Measurements from ENCODE around the gene CUBN.
A peak's percentile ranks its signal among the peaks of the same experiment; 100 is the strongest.
"Not testable (repeated sequence)": the region's sequence is repeated elsewhere in the genome, so short reads cannot be mapped to it uniquely, and the experiment has no call there.

Gene CUBN

GRCh38 chr10:16853809-16854208 lies 275.8 kb downstream of the CUBN start:
- no peak for DNase-seq

DNA sequence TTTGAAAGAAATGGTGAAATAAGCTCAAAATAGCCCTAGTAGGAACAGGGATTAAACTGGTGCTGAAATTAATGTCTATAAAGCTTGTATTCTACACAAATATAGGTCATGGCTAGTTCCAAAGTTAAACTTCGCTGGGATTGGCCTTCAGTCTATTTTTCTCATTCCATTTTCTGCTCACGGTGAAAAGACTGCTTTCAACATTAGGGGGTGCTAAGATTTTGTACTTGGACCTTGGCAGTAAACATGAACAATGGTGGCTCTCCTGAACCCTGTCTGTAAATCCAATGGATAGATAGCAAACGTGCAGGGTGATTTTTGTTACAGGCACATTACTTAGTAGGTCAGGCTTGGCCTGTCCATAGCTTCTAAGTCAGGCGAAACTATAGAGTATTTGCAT lies 276.4 kb downstream of the CUBN start:
- no peak for DNase-seq

GRCh38 chr10:16852624-16853023 lies 277.0 kb downstream of the CUBN start:
- DNase-seq = no peak

DNA sequence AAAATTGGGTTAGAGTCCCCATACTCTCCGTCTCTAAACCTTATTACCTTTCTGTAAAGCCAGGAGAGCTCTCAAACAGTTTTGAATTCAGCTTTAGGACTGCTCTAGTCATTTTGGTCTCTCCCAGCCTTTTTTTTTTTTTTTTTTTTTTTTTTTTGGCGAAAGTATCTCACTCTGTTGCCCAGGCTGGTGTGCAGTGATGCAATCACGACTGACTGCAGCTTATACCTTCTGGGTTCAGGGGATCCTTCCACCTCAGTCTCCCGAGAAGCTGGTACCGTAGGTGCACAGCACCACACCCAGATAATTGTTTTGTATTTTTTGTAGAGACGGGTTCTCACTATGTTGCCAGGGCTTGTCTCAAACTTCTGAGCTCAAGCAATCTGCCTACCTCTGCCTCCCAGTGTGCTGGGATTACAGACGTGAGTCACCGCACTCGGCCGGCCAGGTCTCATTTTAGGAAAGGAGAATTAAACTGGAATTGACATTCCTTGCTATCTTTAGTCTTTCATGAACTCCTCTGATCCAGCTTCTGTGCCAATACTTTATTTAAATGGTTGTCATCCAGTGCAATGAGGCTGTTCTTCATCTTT lies 281.0 kb downstream of the CUBN start:
- DNase-seq = no peak

GRCh38 chr10:16847644-16848043 lies 282.0 kb downstream of the CUBN start:
- DNase-seq = no peak

DNA sequence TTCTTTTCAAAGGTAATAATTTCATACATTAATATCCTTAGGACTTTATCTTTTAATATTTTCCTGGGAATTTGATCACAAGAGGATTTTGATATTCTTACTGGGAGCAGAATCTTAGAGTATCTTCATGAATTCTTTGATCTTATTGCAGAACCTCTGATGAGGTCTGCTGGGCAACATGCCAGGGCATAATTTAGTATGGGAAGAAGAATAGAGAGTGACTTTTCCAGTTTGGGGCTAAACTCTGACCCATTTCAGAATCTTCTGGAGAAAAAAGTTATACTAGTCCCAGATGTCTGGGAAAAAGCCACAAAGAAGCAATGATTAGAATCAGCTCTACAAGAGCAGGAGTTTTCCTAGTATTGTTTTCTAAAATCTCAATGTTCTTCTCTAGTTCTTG lies 284.4 kb downstream of the CUBN start:
- DNase-seq = no peak

DNA sequence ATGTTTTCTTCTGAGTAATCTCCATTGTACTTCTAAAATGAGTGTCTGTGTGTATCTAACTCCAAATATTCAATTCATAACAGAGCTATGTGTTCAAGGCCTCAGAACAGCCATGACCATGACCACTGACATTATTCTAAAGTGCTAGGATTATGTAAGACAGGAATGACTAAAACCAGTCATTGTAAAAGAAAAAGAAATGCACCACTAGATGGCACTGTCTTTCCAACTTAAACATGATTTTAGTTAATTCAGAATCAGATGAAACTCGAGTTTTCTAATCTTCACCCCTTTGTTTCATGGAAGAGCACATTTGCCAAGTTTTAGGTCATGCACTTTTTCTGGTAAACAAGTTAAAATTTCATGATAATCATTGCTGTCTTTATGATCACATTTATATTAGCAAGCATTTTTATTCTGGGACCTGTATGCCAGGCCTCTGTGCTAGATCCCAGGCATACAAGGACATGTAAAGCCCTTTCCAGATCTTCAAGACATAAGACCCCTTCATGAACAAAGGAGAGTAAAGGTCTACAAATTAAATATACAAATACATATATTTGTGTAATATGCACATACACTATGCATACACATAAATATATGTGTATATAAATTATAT lies 286.2 kb downstream of the CUBN start:
- peak; percentile 41 for DNase-seq

GRCh38 chr10:16835228-16835627 lies 294.4 kb downstream of the CUBN start:
- DNase-seq = no peak

GRCh38 chr10:16832351-16833080 lies 297.1 kb downstream of the CUBN start:
- DNase-seq = no peak

DNA sequence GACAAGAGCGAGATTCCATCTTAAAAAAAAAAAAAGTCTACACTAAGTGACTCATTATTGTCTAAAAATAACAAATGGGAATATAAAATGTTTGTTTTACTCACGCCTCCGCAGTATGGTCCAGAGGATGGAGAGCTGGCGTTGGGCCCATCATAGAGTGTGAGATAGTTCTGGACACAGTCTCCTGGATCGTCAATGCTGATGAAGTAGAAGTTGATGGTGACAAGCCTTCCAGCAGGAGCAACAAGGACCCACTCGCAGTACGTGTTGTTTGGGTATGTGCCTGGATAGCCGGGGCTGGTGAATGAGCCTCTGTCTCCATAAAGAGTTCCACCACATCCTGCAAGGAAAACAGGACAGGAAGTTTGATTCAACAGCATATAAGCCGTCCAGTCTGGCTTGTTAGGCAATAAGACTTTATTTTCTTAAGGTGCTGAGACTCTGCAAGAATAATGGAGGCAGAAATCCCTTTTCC lies 300.9 kb downstream of the CUBN start:
- DNase-seq = no peak

- peak; percentile 67 for DNase-seq
Measured at GRCh38 chr10:16828114-16828568, 301.5 kb downstream of the CUBN start.

DNA sequence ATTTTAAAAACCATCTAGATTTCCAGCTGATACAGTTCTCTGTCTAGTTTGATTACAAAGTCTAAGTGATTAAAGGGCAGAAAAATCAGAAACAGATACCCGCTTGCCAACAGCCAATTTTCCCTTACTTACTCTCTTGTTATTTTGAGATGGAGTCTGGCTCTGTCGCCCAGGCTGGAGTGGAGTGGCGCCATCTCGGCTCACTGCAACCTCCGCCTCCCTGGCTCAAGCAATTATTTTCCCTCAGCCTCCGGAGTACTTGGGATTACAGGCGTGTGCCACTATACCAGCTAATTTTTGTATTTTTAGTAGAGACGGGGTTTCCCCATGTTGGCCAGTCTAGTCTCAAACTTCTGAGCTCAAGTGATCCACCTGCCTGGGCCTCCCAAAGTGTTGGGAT lies 302.1 kb downstream of the CUBN start:
- DNase-seq = not testable (repeated sequence)

DNA sequence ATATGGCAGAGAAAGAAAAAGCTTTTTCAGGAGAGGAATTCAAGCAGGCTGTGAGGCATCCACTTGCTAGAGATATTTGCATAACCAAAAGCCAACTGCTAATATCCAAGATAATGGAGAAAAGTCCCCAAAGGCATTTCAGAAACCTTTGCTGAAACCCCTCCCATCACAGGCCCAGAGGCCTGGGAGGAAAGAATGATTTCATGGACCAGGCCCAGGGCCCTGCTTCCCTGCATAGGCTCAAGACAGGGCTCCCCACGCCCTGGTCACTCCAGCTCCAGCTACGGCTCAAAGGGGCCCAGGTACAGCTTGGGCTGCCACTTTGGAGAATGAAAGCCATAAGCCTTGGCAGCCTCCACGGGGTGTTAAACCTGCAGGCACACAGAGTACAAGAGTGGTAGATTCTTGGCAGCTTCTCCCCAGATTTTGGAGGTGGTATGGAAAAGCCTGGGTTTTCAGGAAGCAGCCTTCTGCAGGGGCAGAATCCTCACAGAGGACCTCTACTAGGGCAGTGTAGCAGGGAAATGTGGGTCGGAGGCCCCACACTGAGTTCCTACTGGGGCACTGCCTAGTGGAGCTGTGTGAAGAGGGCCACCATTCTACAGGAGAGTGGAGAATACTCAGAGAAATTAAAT lies 306.8 kb downstream of the CUBN start:
- DNase-seq = no peak

DNA sequence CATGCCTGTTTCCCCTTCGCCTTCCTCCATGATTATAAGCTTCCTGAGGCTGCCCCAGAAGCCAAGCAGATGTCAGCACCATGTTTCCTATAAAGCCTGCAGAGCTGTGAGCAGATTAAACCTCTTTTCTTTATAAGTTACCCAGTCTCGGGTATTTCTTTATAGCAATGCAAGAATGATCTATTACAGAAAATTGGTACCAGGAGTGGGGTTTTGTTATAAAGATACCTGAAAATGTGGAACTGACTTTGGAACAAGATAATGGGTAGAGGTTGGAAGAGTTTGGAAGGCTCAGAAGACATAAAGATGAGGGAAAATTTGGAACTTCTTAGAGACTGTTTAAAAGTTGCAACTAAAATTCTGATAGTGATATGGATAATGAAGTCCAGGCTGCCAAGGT lies 307.6 kb downstream of the CUBN start:
- DNase-seq = no peak

DNA sequence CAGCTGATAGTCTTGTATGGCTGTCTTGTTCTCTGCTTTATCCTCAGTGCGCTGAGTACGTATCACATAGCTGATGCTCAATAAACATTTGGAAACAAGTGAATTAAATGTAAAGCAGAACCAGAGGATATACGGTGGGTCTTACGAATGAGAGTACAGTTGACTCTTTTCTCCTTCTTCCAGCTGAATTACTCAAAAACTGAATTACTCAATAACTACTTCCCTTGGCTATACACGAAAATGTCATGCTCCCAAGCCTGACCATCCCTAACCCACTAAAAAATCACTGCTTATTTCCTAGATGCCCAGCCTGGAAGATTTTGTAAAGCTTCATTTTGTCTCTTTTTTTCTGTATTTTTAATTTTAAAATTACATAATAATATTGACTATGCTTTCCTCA lies 309.2 kb downstream of the CUBN start:
- DNase-seq = no peak

GRCh38 chr10:16820018-16820417 lies 309.6 kb downstream of the CUBN start:
- no peak for DNase-seq

DNA sequence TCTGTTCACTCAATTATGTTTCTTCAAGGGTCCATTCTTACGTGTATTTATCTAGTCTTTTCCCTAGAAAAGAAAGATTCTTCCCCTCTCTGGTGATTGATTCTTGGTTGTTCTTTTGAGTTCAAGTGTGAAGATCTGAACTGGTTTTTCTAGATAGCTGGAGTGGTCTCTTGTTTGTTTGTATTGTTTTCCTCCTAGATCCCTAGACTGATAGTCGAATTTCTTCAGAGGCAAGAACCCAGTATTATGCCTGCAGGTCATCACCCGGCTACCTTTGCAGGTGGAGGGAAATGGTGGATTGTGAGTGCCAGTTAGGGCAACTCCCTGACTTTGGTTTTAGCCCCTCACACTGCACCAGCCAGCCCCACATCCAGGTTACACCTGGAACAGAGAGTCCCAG lies 310.2 kb downstream of the CUBN start:
- no peak for DNase-seq

DNA sequence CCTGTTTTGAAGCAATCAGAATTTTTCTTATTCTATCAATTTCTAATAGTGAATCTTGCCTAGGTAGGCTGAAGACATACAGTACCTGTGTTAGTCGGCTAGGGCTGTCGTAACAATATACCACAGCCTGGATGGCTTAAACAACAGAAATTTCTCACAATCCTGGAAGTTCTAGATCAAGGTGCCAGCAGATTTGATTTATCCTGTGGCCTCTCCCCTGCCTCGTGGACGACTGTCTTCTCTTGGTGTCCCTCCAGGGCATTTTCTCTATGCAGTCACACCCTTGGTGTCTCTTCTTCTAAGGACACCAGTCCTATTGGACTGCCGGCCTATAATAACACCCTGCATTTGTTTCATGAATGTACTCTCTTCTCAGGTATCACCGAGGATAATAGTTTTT lies 310.6 kb downstream of the CUBN start:
- no peak for DNase-seq

DNA sequence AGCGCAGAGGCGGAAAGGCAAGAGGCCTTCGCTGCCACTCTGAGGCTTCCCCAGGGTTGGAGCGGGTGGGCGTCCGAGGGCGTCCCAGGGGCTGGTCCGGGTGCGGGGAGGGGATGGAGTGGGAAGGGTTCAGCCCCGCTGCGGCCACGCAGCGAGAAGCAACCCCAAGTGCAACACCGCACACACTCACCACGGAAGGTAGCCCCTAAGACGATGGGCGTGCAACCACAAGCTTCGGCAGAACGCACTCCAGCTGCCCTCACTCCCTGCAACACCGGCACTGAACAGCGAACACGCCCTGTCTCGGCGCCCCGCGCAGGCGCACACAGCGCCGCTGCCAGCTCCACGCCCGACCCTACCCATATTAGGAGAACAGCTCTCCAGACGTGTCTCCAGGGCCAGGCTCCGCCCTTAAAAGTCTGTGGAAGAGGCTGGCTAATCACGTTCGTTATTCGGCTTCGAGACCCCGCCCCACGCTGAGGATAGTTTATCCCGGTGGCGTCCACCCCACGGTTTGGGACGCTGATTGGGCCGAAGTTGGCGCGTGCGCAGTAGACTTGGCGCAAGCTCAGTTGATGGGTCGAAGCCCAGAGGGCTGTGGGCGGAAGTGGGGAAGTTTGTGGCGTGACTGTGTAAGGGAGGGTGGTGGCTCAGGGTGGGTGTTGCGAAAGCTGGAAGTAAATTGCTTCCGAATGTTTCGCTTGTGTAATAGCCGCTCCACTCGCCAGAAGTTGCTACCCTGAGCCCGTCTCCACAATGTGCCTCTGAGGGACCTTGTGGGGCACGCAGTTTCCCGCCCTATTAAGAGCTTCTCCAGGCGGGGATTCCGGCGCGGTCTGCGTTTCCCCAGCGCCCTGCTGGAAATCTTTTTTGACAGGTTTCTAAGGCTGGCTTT lies 312.2 kb downstream of the CUBN start, which contains the start of gene RSU1:
TSS of gene RSU1 (minus strand) at position 300 of the 895 bp plus-strand sequence. CDS start 343 bp downstream, outside the sequence.
- DNase-seq = peak; percentile 99

DNA sequence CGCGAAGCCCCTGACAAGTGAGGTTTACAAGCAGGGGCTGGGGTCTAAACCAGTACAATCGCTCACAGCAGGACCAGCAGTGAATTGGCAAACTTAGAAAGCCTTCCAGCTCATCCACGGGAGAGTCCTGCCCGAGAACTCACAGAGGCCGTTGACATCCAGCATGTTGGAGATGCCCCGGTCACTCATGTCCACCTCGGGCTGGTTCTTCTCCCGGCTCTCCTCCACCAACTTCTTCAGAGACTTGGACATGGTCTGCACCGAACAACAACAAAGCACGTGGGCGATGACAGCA lies 312.8 kb downstream of the CUBN start:
- no peak for DNase-seq

DNA sequence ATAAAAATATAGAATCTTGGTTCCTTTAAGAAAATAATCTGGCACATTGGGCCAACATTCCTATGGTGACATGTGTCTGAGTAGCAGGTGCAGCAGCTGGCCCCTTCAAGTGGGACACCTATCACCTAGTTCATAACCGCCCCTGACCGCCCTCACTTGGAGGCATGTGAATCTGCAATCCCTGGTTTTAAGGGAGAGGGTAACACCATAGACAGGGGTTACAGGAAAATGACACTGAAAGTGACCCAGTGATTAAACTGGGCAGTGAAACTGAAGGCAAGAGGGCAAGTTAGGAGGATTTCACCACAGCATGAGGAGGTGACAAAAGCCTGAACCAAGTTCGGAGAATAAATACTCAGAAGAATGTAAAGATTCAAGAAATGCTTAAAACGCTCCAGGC lies 313.4 kb downstream of the CUBN start:
- DNase-seq = no peak

- no peak for DNase-seq
Measured at GRCh38 chr10:16814012-16814411, 315.6 kb downstream of the CUBN start.

DNA sequence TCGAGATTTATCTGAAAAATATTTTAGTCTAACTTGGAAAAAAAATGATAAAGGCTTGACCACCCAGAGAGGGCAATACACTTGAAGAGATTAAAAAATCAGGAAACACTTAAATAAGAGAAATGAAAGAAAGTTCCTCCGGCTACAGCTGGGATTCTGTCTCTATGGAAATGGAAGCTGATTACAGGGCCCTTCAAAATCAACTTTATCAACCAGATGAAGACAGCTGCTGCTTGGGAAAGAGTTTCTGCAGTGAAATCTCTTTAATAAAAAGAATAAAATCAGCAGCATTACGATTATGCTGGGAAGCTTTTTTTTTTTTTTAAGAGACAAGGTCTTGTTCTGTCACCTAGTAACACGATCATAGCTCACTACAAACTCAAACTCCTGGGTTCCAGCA lies 316.9 kb downstream of the CUBN start:
- DNase-seq = no peak

Measured in NCI-H1436 (cell line).